ENCODE data around the gene SMIM45.
A peak's percentile ranks its signal among the peaks of the same experiment; 100 is the strongest.

Gene SMIM45

GRCh38 chr22:41923595-41924276 is 28.2 kb upstream of the SMIM45 start:
- DNase-seq (ENCODE audit: low read depth): no peak
- TF ChIP-seq CTCF (conservative IDR thresholded peaks at IDR 0.05; ENCODE audit: low read depth, low read length): no peak
- H3K4me3 ChIP-seq (ENCODE audit: low read depth, low read length): no peak overlapping the region

- peak overlapping the region; percentile 31 for H3K4me3 ChIP-seq (ENCODE audit: low read depth, low read length)
- DNase-seq (ENCODE audit: low read depth): no peak
- TF ChIP-seq CTCF (conservative IDR thresholded peaks at IDR 0.05; ENCODE audit: low read depth, low read length): peak; percentile 59
These were observed 26.0 kb upstream of the SMIM45 start for GRCh38 chr22:41925783-41926460.

- no peak overlapping the region for H3K4me3 ChIP-seq (ENCODE audit: low read depth, low read length)
- DNase-seq (ENCODE audit: low read depth): no peak
- no peak for TF ChIP-seq CTCF (conservative IDR thresholded peaks at IDR 0.05; ENCODE audit: low read depth, low read length)
These were observed 24.1 kb upstream of the SMIM45 start for GRCh38 chr22:41927813-41928212.

GRCh38 chr22:41928593-41929417 is 23.1 kb upstream of the SMIM45 start:
- no peak for TF ChIP-seq CTCF (conservative IDR thresholded peaks at IDR 0.05; ENCODE audit: low read depth, low read length)

GRCh38 chr22:41929418-41929810 is 22.5 kb upstream of the SMIM45 start:
- H3K4me3 ChIP-seq (ENCODE audit: low read depth, low read length): no peak overlapping the region
- no peak for DNase-seq (ENCODE audit: low read depth)
- no peak for TF ChIP-seq CTCF (conservative IDR thresholded peaks at IDR 0.05; ENCODE audit: low read depth, low read length)

More at GRCh38 chr22:41928593-41929417, 23.1 kb upstream of the SMIM45 start:
- no peak for DNase-seq (ENCODE audit: low read depth)
- H3K4me3 ChIP-seq (ENCODE audit: low read depth, low read length): no peak overlapping the region

GRCh38 chr22:41931701-41932269 is 20.2 kb upstream of the SMIM45 start:
- H3K4me3 ChIP-seq (ENCODE audit: low read depth, low read length): no peak overlapping the region
- no peak for TF ChIP-seq CTCF (conservative IDR thresholded peaks at IDR 0.05; ENCODE audit: low read depth, low read length)
- DNase-seq (ENCODE audit: low read depth): no peak

All from epithelial cell of proximal tubule (primary cell).